K562 treated with DMSO at 1 percent for 12 hours (cell line): ENCODE data around the gene OR1D5. TPM values are rescaled to one million over a fixed set of nuclear protein-coding genes. Genes with fewer than 3 reads are reported as not detected.

Experiments
- total RNA-seq: library from RNA; unstranded; fragments of 300-600 nt; gene quantifications from 2 replicates; pipeline ENCODE4 v1.2.3, GENCODE V29; 2022; ENCODE audit not compliant: insufficient read depth

The OR1D5 gene
- total RNA-seq: not detected in 2 replicates

GRCh38 chr17:3063507-3063906 lies at the start of gene OR1D5:
Gene OR1D5 (minus strand): TSS chr17:3063607. CDS start chr17:3063607, 0 bp downstream.

GRCh38 chr17:3104322-3104721 lies 40.9 kb upstream of the OR1D5 start, which contains the start of gene OR1D2:
Gene OR1D2 (minus strand): TSS chr17:3104422. CDS start chr17:3092996, 11,426 bp downstream.

Other genes starting within 250 kb of the OR1D5 start
- not detected in 2 replicates for gene OR1D2, start 40.8 kb upstream of the OR1D5 start, total RNA-seq
- not detected in 2 replicates for gene OR1G1, start 63.9 kb upstream of the OR1D5 start, total RNA-seq
- not detected in 2 replicates for gene OR1A2, start 133.9 kb upstream of the OR1D5 start, total RNA-seq
- not detected in 2 replicates for gene OR1A1, start 144.1 kb upstream of the OR1D5 start, total RNA-seq
- gene OR3A1, start 234.8 kb upstream of the OR1D5 start, total RNA-seq: not detected in 2 replicates